Epithelial cell of esophagus (primary cell): ENCODE results near the gene SND1.

Experiments
- DNase-seq: peaks from one replicate; pipeline ENCODE4 v3.0.0; 2010; ENCODE audit warnings: low read depth
- H3K4me3 ChIP-seq: 2 replicates; pipeline ENCODE4 v1.5.1; 2011; ENCODE audit warnings: mild to moderate bottlenecking, low read length, control low read depth
- CTCF ChIP-seq: IDR thresholded peaks from 2 replicates; pipeline ENCODE4 v1.5.1; 2011; ENCODE audit warnings: low read depth, mild to moderate bottlenecking, low read length, control low read depth, inconsistent platforms; ENCODE audit not compliant: insufficient read depth; ENCODE audit errors: missing control alignments

Gene SND1

GRCh38 chr7:128067983-128068382 lies 416.0 kb downstream of the SND1 start:
- no peak for DNase-seq

GRCh38 chr7:128068785-128069184 lies 416.8 kb downstream of the SND1 start:
- TF ChIP-seq CTCF: no peak
- DNase-seq: no peak
- no peak overlapping the region for H3K4me3 ChIP-seq

More at GRCh38 chr7:128067983-128068382, 416.0 kb downstream of the SND1 start:
- TF ChIP-seq CTCF: no peak
- H3K4me3 ChIP-seq: no peak overlapping the region

GRCh38 chr7:128069373-128070364 lies 417.7 kb downstream of the SND1 start:
- DNase-seq: no peak
- TF ChIP-seq CTCF: no peak

GRCh38 chr7:128071376-128071775 lies 419.4 kb downstream of the SND1 start:
- no peak for TF ChIP-seq CTCF
- no peak overlapping the region for H3K4me3 ChIP-seq
- DNase-seq: no peak

More at GRCh38 chr7:128069373-128070364, 417.7 kb downstream of the SND1 start:
- H3K4me3 ChIP-seq: no peak overlapping the region

- no peak overlapping the region for H3K4me3 ChIP-seq
- TF ChIP-seq CTCF: no peak
- DNase-seq: no peak
These were observed 419.8 kb downstream of the SND1 start for GRCh38 chr7:128071801-128072200.

- TF ChIP-seq CTCF: no peak
- no peak overlapping the region for H3K4me3 ChIP-seq
- DNase-seq: no peak
These were observed 421.8 kb downstream of the SND1 start for GRCh38 chr7:128073671-128074310.
